ENCODE results near the gene ATG4A.

Gene ATG4A

GRCh38 chrX:108169768-108170167 lies 78.2 kb downstream of the ATG4A start:
- no peak for DNase-seq

GRCh38 chrX:108171671-108172070 lies 80.1 kb downstream of the ATG4A start:
- no peak for DNase-seq

GRCh38 chrX:108173874-108174273 lies 82.3 kb downstream of the ATG4A start:
- DNase-seq: no peak

GRCh38 chrX:108177351-108178142 lies 86.0 kb downstream of the ATG4A start:
- no peak for DNase-seq

- no peak for DNase-seq
These were observed 86.5 kb downstream of the ATG4A start for GRCh38 chrX:108178143-108178498.

GRCh38 chrX:108186811-108187210 lies 95.2 kb downstream of the ATG4A start:
- no peak for DNase-seq

GRCh38 chrX:108198420-108198819 lies 106.8 kb downstream of the ATG4A start:
- DNase-seq: no peak

GRCh38 chrX:108199041-108199440 lies 107.5 kb downstream of the ATG4A start:
- DNase-seq: no peak

GRCh38 chrX:108199691-108200090 lies 108.1 kb downstream of the ATG4A start:
- no peak for DNase-seq

- DNase-seq: no peak
These were observed 112.0 kb downstream of the ATG4A start for GRCh38 chrX:108203540-108203939.
